Suppressor macrophage (primary cell): ENCODE measurements around the gene RLN3.

ENCODE experiments used
- DNase-seq, 4 experiments: peaks; one replicate each; pipeline ENCODE4 v3.0.0-alpha.2; 2020 to 2022
- total RNA-seq, 17 experiments: gene quantifications; one replicate each; lab custom pipeline; 2026; ENCODE audit warnings: mixed read lengths in 6 of 17, inconsistent platforms in 3 of 17; lab: John Stamatoyannopoulos, UW

Gene RLN3, protein sequence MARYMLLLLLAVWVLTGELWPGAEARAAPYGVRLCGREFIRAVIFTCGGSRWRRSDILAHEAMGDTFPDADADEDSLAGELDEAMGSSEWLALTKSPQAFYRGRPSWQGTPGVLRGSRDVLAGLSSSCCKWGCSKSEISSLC
- total RNA-seq, result 0 to 0.55 (median 0) reads per million in 17 experiments

DNA sequence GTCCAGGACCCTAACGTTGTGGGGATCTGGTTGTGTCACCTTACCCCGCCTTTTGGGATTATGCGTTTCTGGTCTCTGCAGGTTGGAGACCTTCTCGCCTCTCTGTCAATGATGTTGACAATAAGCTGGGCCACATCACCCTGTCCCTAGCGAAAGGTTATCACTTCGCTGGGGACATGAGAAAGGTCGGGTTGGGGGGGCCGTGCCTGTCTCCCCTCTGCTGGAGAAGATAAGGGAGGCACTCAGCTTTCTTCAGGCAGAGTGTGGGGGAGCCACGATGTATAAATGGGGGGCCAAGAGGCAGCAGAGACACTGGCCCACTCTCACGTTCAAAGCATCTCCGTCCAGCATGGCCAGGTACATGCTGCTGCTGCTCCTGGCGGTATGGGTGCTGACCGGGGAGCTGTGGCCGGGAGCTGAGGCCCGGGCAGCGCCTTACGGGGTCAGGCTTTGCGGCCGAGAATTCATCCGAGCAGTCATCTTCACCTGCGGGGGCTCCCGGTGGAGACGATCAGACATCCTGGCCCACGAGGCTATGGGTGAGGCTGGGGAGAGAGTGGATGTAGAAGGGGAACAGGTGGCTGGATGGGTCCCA is at the start of gene RLN3:
Gene RLN3, plus strand, starts transcription at position 293 of the 595 bp plus-strand sequence. Its CDS starts 57 bp downstream, at position 350.
- no peak for DNase-seq

DNA sequence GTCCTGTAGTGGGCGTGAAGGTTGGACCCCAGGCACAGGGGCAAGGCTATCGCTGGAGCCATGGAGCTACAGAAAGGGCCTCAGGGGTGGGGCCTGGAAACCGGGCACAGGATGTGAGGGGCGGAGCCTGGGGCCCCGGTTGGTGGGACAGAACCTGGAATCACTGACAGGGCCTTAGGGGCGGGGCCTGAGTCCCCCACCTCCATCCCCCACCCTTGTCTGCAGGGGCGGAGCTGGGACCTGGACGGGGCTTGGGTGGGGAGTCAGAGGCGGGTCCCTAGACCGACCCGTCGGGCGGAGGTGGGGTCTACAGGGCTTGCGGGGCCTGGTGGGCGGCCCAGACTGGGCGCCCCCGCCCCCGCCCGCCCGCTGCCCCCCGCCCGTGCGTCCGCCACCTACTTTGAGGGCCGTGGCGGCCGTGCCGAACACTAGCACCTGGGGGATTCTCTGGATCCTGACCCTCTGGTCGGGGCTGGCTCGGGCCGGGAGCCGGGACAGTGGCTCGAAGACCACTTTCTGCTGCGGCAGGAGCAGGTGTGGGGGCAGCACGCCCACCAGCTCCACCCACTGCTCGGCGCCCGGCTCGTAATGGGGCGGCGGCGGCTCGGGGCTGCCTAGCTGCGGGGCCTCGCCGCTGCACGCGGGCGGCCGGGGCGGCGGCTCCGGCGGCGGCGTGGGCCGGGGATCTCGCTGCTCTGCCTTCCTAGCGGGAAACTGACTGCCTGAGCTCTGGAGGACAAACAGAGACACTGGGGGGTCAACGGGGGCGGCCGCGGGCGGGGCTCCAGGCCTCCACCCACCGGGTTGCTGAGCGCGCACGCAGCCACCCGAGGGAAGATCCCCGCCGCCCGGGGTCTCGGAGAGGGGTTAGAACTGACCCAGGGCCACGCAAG is 49.4 kb upstream of the RLN3 start:
- peak in 3 of 4 experiments; percentile 10 to 49 (median 39) for DNase-seq

DNA sequence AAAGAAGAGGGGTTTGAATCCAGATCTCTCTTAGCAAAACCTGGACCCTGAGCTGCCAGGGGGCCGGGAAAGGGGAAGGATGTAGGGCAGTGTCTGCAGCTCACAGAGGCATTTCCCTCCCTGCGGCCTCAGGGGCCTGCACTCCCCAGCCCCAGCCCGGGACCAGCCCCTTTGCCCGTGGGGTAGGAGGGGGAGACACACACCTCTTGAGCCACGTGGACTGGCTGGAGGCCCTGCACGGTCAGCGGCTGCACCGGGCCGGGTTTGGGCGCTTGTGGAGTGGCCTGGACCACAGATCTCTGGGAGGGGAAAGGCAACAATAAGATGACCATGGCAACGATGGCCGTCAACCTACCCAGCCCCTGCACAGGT is 48.7 kb upstream of the RLN3 start:
- DNase-seq, result peak; percentile 21 to 48 (median 36)

DNA sequence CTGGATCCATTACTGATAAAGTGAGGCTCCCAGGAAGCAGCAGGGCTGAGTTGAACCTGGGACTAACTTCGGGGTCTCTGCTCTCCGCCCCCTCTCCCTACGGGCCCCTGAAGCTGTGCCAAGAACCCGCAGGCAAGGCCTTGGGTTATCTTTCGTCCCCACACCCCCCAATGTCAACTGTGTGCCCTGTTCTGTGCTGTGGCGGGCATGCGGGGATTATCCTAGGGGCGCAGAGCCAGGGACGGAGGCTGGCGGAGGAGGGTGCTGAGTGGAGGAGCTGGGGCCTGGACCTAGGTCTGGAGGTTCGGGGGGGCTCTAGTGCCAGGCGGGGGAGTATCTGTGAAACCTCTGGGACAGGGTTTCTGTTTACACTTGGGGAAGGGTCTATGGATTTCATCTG is 48.3 kb upstream of the RLN3 start:
- no peak for DNase-seq

DNA sequence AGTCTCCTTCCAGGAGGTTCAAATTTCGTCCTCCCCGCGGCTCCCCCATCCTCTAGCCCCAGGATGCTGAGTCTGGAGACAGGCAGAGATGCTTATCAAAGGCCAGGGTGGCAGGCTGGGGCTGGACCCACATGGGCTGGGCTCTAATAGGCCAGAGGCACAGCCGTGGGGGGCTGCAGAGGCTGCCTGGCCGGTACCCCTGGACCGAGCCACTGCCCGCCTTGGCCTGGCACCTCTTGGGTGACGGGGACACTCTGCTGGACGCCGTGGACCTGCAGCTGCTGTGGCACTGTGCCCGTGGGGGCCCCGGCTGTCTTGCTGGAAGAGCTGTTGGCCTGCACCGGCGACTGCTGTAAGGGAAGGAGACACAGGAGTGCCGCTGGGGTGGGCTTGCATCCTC is 47.6 kb upstream of the RLN3 start:
- no peak for DNase-seq

DNA sequence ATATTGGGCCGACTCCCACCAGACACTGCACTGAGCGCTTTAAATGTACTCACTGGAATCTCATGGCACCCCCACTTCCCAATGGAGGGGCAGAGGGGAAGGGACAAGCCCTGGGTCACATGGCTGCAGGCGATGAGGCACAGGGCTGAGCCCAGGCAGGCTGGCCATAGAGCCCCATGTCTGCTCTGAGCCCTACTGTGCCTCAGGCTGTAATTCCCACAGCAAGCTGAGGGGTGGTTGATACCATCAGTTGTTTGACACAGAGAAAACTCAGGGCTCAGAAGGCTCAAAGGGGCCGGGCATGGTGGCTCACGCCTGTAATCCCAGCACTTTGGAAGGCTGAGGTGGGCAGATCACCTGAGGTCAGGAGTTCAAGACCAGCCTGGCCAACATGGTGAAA is 46.9 kb upstream of the RLN3 start:
- DNase-seq, result no peak

DNA sequence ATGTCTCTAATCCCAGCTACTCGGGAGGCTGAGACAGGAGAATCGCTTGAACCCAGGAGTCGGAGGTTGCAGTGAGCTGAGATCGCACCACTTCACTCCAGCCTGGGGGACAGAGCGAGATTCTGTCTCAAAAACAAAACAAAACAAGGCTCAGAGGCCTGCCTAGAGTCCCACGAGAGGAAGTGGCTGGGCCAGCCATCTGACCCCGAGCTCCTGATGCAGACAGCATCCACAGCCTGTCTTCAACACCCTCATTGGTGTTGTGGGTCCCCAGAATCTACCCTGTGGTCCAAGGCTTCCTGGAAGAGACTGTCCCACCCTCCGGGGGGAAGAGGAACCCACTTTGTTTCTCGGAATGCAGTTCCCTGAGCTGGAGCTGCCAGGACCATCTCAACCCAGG is 46.5 kb upstream of the RLN3 start:
- DNase-seq, result no peak

DNA sequence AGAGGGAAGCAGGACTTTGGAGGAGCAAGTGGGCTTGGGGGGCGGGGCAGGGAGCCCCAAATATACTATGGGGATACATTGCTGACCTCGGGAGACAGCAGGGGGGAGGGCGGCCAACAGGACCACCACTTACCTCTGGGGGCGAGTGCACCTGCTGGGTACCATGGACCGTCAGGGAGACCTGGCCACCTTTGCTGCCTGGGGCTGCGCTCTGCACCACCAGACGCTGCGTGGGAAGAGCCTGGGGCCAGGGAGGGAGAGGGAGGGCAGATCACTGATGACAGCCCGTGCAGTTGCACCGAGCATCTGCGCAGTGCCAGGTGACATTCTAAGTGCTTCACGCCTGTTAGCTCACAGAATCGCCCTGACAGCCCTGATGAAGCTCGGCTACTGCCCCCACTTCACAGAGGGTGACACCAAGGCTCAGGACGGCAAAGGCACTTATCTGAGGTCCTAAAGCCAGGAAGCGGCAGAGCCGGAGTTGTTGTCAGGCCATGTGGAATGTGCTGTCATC is 45.9 kb upstream of the RLN3 start:
- DNase-seq, result no peak

DNA sequence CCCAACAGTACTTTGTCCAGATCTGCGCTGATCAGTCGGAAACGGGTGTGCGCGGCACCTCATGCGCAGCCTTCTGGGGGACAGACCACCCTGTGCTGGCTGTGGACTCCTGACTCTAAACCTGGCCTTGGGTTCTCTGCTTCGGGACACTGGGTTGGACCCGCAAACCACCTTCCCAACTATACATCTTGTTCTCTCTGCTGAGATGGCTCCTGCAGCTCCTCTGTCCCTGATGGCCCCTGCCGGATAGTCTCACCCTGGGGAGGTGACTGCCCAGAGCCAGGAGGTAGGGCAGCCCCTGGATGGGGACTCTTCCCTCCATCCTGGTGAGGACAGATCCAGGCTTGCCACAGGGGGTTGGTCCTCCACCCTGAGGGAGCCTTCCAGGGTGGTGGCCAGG is 45.2 kb upstream of the RLN3 start:
- DNase-seq, result no peak

DNA sequence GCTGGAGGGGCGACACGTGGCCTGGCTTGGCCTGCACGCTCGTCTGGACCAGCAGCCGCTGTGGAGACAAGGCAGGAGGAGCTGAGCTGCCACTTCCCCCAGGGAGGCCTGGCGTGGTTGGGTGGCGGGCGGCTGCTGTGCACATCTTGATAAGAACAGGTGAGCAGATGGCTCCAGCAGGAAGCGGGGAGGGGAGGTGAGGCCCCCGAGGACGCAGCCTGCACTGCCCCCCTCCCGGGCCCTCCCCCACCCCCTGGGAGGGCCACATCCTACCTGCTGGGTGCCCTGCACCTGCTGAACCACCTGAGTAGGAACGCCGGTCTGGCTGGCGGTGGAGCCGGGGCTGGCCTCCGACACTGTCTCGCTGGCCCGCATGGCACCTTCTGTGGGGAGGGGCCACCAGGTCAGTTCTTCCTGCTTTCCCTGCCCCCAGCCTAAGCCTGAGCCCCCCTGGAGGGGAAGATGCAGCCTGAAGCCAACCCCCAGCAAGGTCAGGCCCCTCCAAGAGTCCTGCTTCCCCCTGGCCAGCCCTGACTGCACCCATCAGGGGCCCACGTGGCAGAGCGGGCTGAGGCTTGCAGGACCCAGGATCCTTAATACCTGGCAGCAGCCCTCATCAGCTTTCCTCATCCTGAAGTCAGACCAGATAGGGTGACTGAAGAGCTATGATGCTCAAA is 44.6 kb upstream of the RLN3 start:
- DNase-seq, result no peak

DNA sequence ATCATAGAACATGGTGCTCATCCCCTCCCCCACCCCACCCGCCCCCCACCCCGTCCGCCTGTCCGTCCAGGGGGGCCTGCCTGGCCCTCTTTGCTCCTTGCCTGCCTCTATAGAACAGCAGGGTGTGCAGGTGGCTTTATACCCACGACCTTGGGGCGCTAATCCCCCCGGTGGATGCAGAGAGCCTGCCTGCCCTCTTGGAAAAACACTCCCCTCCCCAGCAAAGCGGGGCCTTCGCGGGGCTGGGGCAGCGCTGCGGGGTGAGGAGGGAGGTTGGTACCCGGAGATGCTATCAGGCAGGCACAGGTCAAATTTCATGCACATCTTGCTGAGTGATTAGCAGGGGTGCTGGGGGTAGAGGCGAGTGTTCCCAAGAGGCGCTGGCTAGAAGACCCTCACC is 43.8 kb upstream of the RLN3 start:
- no peak for DNase-seq

DNA sequence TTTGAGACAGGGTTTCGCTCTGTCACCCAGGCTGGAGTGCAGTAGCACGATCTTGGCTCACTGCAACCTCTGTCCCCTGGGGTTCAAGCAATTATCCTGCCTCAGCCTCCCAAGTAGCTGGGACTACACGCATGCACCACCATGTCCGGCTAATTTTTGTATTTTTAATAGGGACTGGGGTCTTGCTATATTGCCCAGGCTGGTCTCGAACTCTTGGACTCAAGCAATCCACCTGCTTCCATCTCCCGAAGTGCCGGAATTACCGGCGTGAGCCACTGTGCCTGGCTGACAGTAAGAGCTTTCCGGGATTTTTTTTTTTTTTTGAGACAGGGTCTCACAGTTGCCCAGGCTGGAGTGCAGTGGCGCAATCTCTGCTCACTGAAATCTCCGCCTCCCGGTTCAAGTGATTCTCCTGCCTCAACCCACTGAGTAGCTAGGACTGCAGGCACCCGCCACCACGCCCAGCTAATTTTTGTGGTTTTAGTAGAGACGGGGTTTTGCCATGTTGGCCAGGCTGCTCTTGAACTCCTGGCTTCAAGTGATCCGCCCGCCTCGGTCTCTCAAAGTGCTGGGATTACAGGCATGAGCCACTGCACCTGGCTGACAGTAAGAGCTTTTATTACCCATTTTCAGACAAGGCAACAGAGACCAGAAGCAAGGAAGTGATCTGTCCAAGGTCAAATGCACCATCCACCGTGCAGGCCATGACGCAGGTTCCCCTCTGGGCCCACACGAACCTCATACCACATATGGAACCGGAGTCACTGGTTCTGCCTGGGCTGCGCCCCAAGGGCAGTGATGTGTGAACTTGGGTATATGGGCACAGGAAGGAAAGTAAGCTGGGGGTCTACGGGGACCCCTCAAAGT is 42.8 kb upstream of the RLN3 start:
- peak; percentile 49 to 70 (median 64) for DNase-seq

DNA sequence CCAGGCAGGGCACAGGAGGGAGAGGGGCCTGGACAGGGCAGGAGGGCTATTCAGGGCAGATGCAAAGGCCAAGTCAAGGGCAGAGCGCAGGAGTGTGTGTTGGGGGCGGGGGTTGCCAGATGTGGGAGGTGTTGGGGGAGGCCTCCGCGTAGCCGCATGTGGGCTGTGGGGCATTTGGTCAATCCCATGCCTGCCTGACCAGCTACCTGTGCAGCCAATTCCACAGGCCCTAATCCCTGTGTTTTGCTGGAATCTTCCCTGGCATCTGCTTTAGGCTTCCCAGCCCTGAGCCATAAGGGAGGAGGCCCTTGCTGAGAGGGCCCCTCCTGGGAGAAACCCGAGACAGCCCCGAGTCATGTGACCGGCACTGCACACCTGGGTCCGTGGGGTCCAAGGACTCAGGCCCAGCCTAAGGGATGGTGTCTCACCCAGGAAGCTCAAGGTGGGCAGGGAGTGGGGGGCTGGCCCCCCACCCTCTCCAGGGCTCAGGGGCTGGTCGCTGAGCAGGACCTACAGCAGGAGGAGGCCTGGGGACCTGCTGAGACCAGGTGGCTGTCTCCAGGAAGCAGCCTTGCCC is 42.1 kb upstream of the RLN3 start:
- no peak for DNase-seq

DNA sequence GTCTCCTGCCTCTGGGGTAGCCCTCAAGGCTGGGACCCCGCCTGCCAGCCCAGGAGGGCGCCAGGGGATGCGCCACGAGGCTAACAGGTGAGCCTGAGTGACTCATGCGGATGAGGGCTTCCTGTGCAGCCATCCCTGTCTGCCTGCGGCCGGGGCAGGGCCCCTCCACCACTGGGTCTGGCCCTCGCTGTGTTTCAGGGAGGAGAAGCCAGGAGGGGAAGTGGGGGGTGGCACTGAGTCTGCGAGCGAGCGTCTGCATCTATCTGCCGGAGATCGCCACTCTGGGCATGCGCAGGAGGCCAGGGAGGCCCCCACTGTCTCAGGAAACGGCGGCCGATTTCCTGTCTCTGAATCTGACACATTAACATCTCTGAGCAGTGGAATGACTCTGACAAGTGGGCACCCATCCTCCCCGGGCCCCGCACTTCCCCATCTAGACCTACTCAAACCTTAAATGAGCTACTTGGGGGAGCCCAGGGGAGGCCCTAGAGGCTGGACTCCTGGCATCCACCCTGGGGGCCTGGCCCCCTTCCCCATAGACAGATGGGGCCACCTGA is 41.5 kb upstream of the RLN3 start:
- DNase-seq, result peak; percentile 96 to 97 (median 97)

DNA sequence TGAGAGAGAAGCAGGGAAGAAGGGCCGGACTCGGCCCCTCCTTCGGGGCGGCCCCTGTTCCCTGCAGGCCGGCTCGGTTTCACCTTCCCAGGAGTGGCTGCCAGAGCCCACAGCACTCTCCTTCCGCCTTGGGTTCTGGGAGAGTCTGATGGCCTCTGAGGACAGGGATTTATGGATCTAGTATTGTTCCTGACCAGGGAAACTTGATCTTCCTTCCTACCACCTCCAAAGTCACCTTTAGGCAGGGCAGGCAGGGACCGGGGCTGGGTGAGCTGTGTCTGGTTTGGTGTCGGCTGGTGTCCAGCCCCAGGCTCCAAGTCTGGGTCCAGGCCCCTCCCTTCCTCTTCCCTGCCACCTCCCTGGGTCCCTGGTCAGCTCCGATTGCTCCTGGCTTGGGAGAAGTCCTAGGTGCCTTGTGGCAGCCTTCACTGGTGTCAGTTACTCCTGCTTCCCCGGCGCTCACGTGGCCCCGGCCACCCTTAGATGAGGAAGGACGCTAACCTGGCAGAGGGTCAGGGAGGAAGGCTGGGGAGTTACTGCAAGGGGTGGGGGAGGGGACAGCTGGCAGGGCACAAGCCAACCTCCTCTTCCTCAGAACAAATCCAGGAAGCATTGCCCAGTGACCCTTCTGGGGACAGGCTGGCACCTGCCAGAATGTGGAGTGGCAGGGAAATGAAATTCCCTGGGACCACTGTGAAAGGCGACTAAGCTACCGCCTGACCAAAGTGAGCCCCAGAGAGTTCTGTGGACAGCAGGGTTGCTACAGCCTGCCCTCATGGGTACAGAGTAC is 40.7 kb upstream of the RLN3 start:
- DNase-seq, result peak; percentile 42 to 74 (median 58)

DNA sequence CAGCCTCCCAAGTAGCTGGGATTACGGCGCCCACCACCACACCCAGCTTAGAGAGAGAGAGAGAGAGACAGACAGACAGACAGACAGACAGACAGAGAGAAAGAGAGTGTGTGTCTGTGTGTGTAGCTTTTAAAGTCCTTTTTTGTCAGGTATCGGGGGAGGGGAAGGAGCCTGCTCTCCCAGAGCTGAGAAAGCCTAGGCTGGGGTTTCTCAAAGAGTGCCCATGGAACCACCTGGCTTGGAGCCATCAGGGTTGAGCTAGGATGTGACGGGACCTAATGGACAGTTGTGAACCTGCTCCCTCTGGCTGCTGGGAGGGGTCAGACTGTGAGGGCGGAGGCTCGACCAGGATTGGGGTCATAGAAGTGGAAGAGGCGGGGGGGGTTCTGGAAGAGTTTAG is 38.5 kb upstream of the RLN3 start:
- no peak for DNase-seq

DNA sequence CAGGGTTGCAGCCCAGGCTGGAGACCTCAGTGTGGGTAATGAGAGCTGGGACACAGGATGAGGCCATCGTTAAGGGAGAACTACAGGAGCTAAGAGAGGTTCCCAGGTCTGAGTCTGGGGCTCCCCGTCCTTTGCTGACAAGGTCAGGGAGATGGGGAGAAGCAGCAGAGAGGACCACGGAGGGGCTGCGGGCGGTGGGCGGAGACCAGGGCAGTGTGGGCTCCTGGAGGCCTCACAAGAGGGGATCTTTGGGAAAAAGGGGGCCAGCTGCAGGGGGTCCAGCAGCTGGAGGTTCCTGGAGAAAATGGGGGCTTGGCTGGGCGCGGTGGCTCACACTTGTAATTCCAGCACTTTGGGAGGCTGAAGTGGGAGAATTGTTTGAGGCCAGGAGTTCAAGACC is 37.9 kb upstream of the RLN3 start:
- no peak for DNase-seq

DNA sequence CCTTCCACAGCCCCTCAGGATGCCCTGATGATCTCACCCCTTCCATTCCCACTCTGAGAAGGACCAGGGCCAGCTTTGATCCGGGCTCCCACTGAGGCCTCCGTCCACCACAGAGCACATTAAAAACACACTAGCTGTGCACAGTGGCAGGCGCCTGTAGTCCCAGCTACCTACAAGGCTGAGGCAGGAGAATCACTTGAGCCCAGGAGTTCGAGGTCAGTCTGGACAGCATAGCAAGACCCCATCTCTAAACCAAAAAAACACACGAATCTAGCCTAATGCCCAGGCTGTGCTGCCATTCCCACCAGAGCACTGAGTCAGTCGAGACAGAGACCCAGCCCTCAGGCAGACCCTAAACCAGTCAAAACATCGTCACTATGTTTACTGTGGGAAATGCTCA is 35.9 kb upstream of the RLN3 start:
- DNase-seq, result no peak

DNA sequence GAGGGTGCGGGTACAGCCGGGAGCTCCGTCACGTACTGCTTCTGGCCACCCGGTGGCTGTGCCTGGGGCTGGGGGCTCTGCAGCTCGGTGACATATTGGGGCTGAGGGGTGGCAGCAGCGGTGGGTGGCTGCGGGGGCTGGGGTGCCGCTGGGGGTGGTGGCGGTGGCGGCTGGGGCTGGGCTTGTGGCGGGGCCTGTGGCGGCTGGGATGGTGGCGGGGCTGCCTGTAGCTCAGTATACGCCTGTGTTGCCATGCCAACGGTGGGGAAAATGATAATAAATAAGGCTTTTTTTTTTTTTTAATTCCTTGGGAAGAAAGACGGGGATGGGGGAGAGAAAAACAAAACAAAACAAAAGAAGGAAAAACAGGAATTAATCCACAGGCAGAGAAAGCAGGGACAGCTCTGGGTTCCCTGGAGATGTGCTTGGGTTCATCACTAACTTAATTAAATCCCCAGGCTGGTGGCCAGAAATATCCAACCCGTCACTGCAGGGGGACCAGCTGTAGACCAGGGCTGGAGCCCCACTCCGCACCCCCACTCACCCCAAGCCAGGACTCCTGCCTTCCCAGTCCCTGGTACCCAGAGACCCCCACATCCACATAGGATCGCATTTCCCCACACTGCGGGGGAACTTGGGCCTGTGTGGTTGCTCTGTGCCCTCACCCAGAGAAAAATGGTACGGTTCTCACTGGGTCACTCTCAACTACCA is 34.2 kb upstream of the RLN3 start:
- no peak for DNase-seq
